HG03575 (cell line): Measurements from ENCODE around the gene DUOX1.
"Not testable (repeated sequence)": the region's sequence is repeated elsewhere in the genome, so short reads cannot be mapped to it uniquely, and the experiment has no call there.

Experiments used
- ATAC-seq: cut with Tn5 transposase; IDR thresholded peaks from one replicate; pipeline ENCODE4 v1.9.1; 2021; ENCODE audit not compliant: unreplicated experiment, insufficient number of reproducible peaks, low FRiP score; ENCODE audit errors: extremely low read depth

Gene DUOX1

GRCh38 chr15:45129651-45130129, at the start of gene DUOX1, which contains the start of gene DUOXA1:
TSS of gene DUOX1 (plus strand) at chr15:45129994. CDS start at chr15:45131967, 1,973 bp downstream.
TSS of gene DUOXA1 (minus strand) at chr15:45129879. CDS start at chr15:45123014, 6,865 bp downstream.
- ATAC-seq = no peak

GRCh38 chr15:45080593-45080992, 49.2 kb upstream of the DUOX1 start:
- ATAC-seq = not testable (repeated sequence)

- ATAC-seq = not testable (repeated sequence)
These were observed 47.4 kb upstream of the DUOX1 start for GRCh38 chr15:45082412-45082811.

- no peak for ATAC-seq
These were observed 46.6 kb upstream of the DUOX1 start for GRCh38 chr15:45083223-45083622.

GRCh38 chr15:45084163-45084562, 45.6 kb upstream of the DUOX1 start:
- no peak for ATAC-seq

GRCh38 chr15:45087513-45087912, 42.3 kb upstream of the DUOX1 start:
- ATAC-seq = no peak

- ATAC-seq = no peak
These were observed 40.7 kb upstream of the DUOX1 start for GRCh38 chr15:45088801-45089711.

- no peak for ATAC-seq
These were observed 40.0 kb upstream of the DUOX1 start for GRCh38 chr15:45089712-45090373.

GRCh38 chr15:45091161-45091560, 38.6 kb upstream of the DUOX1 start:
- no peak for ATAC-seq

- ATAC-seq = no peak
These were observed 38.2 kb upstream of the DUOX1 start for GRCh38 chr15:45091576-45091975.

- ATAC-seq = no peak
These were observed 36.8 kb upstream of the DUOX1 start for GRCh38 chr15:45093013-45093412.

- ATAC-seq = no peak
These were observed 36.0 kb upstream of the DUOX1 start for GRCh38 chr15:45093622-45094357.

GRCh38 chr15:45094358-45094730, 35.5 kb upstream of the DUOX1 start:
- no peak for ATAC-seq

GRCh38 chr15:45095661-45096060, 34.1 kb upstream of the DUOX1 start:
- ATAC-seq = no peak

- no peak for ATAC-seq
These were observed 32.3 kb upstream of the DUOX1 start for GRCh38 chr15:45097466-45097865.

- no peak for ATAC-seq
These were observed 30.1 kb upstream of the DUOX1 start for GRCh38 chr15:45099549-45100165.

- ATAC-seq = no peak
These were observed 28.7 kb upstream of the DUOX1 start for GRCh38 chr15:45100884-45101625.

GRCh38 chr15:45101749-45102148, 28.0 kb upstream of the DUOX1 start:
- no peak for ATAC-seq
